HFF-Myc (cell line): ENCODE measurements around the gene HNMT.
"Not testable (repeated sequence)": the region's sequence is repeated elsewhere in the genome, so short reads cannot be mapped to it uniquely, and the experiment has no call there.

ENCODE experiments used
- DNase-seq: peaks from one replicate; pipeline ENCODE4 v3.0.0-alpha.2; 2011; ENCODE audit warnings: low read depth; ENCODE audit errors: extremely low read depth
- H3K4me3 ChIP-seq: replicated peaks from 2 replicates; pipeline ENCODE4 v1.5.1; 2011; ENCODE audit warnings: low read depth, mild to moderate bottlenecking, control low read depth, low read length
- TF ChIP-seq, protein P1 (sequence below): IDR thresholded peaks from 2 replicates; pipeline ENCODE4 v1.5.1; 2012; ENCODE audit warnings: mild to moderate bottlenecking, low read depth, low read length, control low read depth; ENCODE audit errors: missing control alignments

The HNMT gene

DNA sequence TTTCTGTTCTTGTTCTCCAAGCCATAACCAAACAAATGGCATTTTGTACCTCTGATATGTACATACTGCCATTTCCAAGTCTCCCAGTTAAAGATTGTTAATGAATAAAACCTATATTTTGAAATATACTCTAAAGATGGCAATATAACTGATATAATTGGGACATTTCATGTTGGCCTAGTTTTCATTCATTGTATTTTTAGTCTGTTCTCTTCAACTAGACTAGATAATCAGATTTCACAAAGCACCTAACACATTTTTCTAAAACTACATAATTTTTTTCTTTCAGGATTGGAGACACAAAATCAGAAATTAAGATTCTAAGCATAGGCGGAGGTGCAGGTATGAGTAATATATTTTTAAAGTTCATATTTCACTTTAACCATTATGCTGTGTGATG is 5.6 kb downstream of the HNMT start:
- no peak for DNase-seq
- TF ChIP-seq, protein P1, sequence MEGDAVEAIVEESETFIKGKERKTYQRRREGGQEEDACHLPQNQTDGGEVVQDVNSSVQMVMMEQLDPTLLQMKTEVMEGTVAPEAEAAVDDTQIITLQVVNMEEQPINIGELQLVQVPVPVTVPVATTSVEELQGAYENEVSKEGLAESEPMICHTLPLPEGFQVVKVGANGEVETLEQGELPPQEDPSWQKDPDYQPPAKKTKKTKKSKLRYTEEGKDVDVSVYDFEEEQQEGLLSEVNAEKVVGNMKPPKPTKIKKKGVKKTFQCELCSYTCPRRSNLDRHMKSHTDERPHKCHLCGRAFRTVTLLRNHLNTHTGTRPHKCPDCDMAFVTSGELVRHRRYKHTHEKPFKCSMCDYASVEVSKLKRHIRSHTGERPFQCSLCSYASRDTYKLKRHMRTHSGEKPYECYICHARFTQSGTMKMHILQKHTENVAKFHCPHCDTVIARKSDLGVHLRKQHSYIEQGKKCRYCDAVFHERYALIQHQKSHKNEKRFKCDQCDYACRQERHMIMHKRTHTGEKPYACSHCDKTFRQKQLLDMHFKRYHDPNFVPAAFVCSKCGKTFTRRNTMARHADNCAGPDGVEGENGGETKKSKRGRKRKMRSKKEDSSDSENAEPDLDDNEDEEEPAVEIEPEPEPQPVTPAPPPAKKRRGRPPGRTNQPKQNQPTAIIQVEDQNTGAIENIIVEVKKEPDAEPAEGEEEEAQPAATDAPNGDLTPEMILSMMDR, result no peak
- no peak overlapping the region for H3K4me3 ChIP-seq

GRCh38 chr2:137971259-137971658 is 7.0 kb downstream of the HNMT start:
- H3K4me3 ChIP-seq, DNase-seq: not testable (repeated sequence)

DNA sequence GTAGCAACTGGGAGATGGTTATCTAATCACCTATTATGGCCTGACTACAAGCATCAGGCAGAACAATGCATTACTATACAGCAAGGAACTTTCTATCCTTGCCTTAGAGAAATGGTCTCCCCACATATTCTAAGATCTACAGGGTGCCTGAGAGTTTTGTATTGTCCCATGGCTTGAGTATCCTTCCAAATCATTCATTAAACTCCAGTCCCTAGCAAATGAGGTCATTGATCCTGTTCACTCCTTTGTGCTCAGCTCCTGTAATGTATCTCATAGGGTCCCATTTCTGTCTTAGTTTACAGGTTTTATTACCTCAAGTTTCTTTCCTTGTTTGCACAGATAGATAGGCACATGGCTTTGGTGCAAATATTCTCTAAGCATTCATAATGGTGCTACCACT is 9.0 kb downstream of the HNMT start:
- DNase-seq, result no peak
- no peak overlapping the region for H3K4me3 ChIP-seq
- TF ChIP-seq, protein P1, result no peak

GRCh38 chr2:137975280-137976271 is 11.3 kb downstream of the HNMT start:
- no peak overlapping the region for H3K4me3 ChIP-seq
- TF ChIP-seq, protein P1, result no peak
- DNase-seq, result no peak

DNA sequence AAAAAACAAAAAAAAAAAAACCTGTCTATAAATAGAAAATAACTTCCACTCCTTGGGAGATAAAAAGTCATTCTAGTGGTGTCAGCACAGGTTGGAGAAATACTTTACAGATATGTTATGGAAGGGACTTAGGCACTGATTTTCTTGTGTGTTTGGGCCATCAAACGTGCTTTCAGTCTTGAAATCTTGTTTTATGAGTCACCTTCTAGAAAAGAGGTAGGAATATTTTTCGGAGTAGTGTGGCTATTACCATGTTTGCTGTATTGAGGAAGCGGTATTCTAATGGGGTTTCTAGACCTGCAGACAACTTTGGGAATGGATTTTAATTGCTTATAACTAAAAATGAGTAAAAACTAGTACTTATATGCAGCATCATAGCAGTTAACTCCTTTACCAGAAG is 12.0 kb downstream of the HNMT start:
- H3K4me3 ChIP-seq, result no peak overlapping the region
- TF ChIP-seq, protein P1, result no peak
- no peak for DNase-seq

DNA sequence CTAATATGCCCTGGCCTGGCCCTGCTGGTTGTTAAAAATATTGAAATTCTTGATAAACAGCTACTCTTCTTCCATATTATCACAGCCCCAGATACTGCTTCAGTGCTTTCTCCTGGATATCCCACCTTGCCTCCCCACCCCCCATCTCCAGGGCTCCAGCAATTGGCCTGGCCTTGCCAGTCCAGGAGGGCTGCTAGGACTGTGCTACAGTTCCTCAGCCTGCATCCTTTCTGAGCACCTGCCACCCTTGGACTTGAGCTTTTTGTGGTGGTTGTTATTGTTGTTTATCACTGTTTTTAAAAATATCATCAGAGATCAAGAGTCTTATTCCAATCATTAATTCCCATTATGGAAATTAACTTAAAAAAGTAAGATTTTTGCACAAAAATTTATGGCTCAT is 13.5 kb downstream of the HNMT start:
- DNase-seq, result no peak
- TF ChIP-seq, protein P1, result no peak
- no peak overlapping the region for H3K4me3 ChIP-seq

DNA sequence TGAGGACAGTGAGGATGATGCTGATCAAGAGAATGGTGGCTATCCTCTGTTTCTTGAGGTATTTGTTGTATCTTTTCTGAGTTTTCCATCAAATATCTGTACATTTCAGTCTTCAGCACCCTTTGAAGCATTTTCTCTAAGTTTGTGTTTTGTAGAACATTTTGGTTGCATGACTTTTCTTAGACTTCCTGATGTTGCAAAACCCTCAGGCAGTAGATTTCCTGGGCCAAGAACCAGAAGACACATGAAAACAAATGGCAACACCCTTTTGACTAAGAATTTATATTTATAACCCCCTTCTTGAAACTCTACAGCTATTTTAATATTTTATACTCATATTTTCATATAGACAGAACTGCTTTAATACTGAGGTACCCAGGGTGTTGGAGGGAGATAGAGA is 16.2 kb downstream of the HNMT start:
- DNase-seq, result no peak
- H3K4me3 ChIP-seq, result no peak overlapping the region
- TF ChIP-seq, protein P1, result no peak
